ENCODE data around the gene CCDC148. TPM values are rescaled to one million over a fixed set of nuclear protein-coding genes. Genes with fewer than 3 reads are reported as not detected.

Gene CCDC148
- polyA plus RNA-seq, 3 donors, result not detected

- no peak overlapping the region for H3K4me3 Mint-ChIP-seq
- intact Hi-C loops (cut with micrococcal nuclease), result no loop called here
These were observed 283.8 kb downstream of the CCDC148 start for GRCh38 chr2:158172719-158173118.

GRCh38 chr2:158154596-158154995, 302.0 kb downstream of the CCDC148 start:
- H3K36me3 ChIP-seq (replicated peaks in 1 of 2; ENCODE audit: control insufficient read depth in 1 of 2, insufficient read depth in 2 of 2, low read length in 2 of 2), result no peaks in the 10 kb centered on the region
- H3K9me3 ChIP-seq (replicated peaks in 1 of 2; ENCODE audit: control insufficient read depth in 1 of 2, insufficient read depth in 1 of 2, low read length in 2 of 2), result peaks cover 9 to 17% of the 10 kb centered on the region in 2 donors
- no peak overlapping the region for H3K27ac Mint-ChIP-seq
- peaks cover 4 to 15% (median 10%) of the 10 kb centered on the region in 7 donors for H3K9me3 Mint-ChIP-seq
- H2AFZ ChIP-seq (ENCODE audit: insufficient read depth, low read depth, low read length, poor library complexity, severe bottlenecking), result no peak overlapping the region
- no peaks in the 10 kb centered on the region for H3K4me1 ChIP-seq (ENCODE audit: control insufficient read depth in 1 of 2, insufficient read depth in 2 of 2, low read length in 2 of 2)
- no peak overlapping the region for H3K4me2 ChIP-seq (replicated peaks; ENCODE audit: extremely low read depth, low read length, poor library complexity, severe bottlenecking)
- H3K4me3 ChIP-seq (replicated peaks in 1 of 3; ENCODE audit: low read depth in 2 of 3, low read length in 3 of 3), result no peak overlapping the region
- H3K79me2 ChIP-seq (ENCODE audit: insufficient read depth, low read length), result no peaks in the 10 kb centered on the region
- no peak overlapping the region for H3K4me3 Mint-ChIP-seq
- peaks cover 4% of the 10 kb centered on the region for H3K4me1 Mint-ChIP-seq
- no peaks in the 10 kb centered on the region for H3K36me3 Mint-ChIP-seq
- no peak overlapping the region for H3K27ac ChIP-seq (ENCODE audit: low read depth in 1 of 2, low read length in 2 of 2)
- peak; percentile 8 to 27 (median 12) for DNase-seq
- no peaks in the 10 kb centered on the region for H3K27me3 ChIP-seq (ENCODE audit: control insufficient read depth in 2 of 2, insufficient read depth in 2 of 2, low read length in 2 of 2)
- TF ChIP-seq CTCF (IDR thresholded peaks at IDR 0.05), result no peak
- H3K9ac ChIP-seq (ENCODE audit: insufficient read depth, low read length, poor library complexity, severe bottlenecking), result no peak overlapping the region
- H4K20me1 ChIP-seq (ENCODE audit: insufficient read depth, low read length), result no peaks in the 10 kb centered on the region
- intact Hi-C loops (cut with micrococcal nuclease), result loop anchor here in 1 of 2 donors (10.0 kb wide), 1 partner anchor 70 kb away; no protein-coding TSS in a partner anchor
- no peaks in the 10 kb centered on the region for H3K27me3 Mint-ChIP-seq (ENCODE audit: low read depth in 3 of 3)

More at GRCh38 chr2:158172719-158173118, 283.8 kb downstream of the CCDC148 start:
- no peak for TF ChIP-seq CTCF (IDR thresholded peaks at IDR 0.05)
- no peak for DNase-seq
- Mint-ChIP-seq H3K27ac (no peak overlapping the region), H3K9me3 (peaks cover 0 to 2% (median 0%) of the 10 kb centered on the region in 7 donors), H3K27me3 (ENCODE audit: low read depth in 3 of 3) (no peaks in the 10 kb centered on the region), H3K36me3 (no peaks in the 10 kb centered on the region), H3K4me1 (peaks cover 10% of the 10 kb centered on the region)
- H3K79me2 ChIP-seq (ENCODE audit: insufficient read depth, low read length), result no peaks in the 10 kb centered on the region
- no peak overlapping the region for H3K27ac ChIP-seq (ENCODE audit: low read depth in 1 of 2, low read length in 2 of 2)
- no peak overlapping the region for H3K9ac ChIP-seq (ENCODE audit: insufficient read depth, low read length, poor library complexity, severe bottlenecking)
- H3K9me3 ChIP-seq (replicated peaks in 1 of 2; ENCODE audit: control insufficient read depth in 1 of 2, insufficient read depth in 1 of 2, low read length in 2 of 2), result no peaks in the 10 kb centered on the region
- no peak overlapping the region for H3K4me3 ChIP-seq (replicated peaks in 1 of 3; ENCODE audit: low read depth in 2 of 3, low read length in 3 of 3)
- no peaks in the 10 kb centered on the region for H3K27me3 ChIP-seq (ENCODE audit: control insufficient read depth in 2 of 2, insufficient read depth in 2 of 2, low read length in 2 of 2)
- no CpG with 5 or more reads among the region's 2 CpGs for WGBS (ENCODE audit: insufficient coverage)
- H3K4me2 ChIP-seq (replicated peaks; ENCODE audit: extremely low read depth, low read length, poor library complexity, severe bottlenecking), result no peak overlapping the region
- no peaks in the 10 kb centered on the region for H3K36me3 ChIP-seq (replicated peaks in 1 of 2; ENCODE audit: control insufficient read depth in 1 of 2, insufficient read depth in 2 of 2, low read length in 2 of 2)
- H4K20me1 ChIP-seq (ENCODE audit: insufficient read depth, low read length), result no peaks in the 10 kb centered on the region
- H3K4me1 ChIP-seq (ENCODE audit: control insufficient read depth in 1 of 2, insufficient read depth in 2 of 2, low read length in 2 of 2), result peaks cover 8 to 10% of the 10 kb centered on the region in 2 donors
- H2AFZ ChIP-seq (ENCODE audit: insufficient read depth, low read depth, low read length, poor library complexity, severe bottlenecking), result no peak overlapping the region
